ENCODE results near the gene LTBP3. TPM values are rescaled to one million over a fixed set of nuclear protein-coding genes. Genes with fewer than 3 reads are reported as not detected.

The LTBP3 gene
- total RNA-seq, 1 donor from 2014 or later: 25.0 TPM

- TF ChIP-seq CTCF (IDR thresholded peaks at IDR 0.05): no peak
- Mint-ChIP-seq H3K27me3 (no peaks in the 10 kb centered on the region), H3K27ac (no peak overlapping the region), H3K36me3 (ENCODE audit: low read depth) (no peaks in the 10 kb centered on the region), H3K9me3 (no peaks in the 10 kb centered on the region), H3K4me1 (peaks cover 69% of the 10 kb centered on the region), H3K4me3 (no peak overlapping the region)
- intact Hi-C loops (cut with micrococcal nuclease): no loop called here
- POLR2A ChIA-PET: interaction anchor here (0.6 to 26.3 kb wide), 8 partner anchors 14 to 539 kb away, joined by 4 to 1949 read pairs (median 26); partner anchors contain the start of genes DPF2, MALAT1 and NEAT1
- DNase-seq (no peak), ATAC-seq (ENCODE audit: low read depth) (no peak)
- CTCF ChIA-PET: interaction anchor here (0.9 kb wide), 1 partner anchor 56 kb away, joined by 3 read pairs; no protein-coding TSS in a partner anchor
Observed at GRCh38 chr11:65489706-65490320, 68.3 kb downstream of the LTBP3 start.

GRCh38 chr11:65489035-65489705 is 69.0 kb downstream of the LTBP3 start:
- ATAC-seq (ENCODE audit: low read depth) (no peak), DNase-seq (no peak)
- TF ChIP-seq CTCF (IDR thresholded peaks at IDR 0.05): no peak
- H3K9me3 Mint-ChIP-seq: no peaks in the 10 kb centered on the region
- no peak overlapping the region for H3K27ac Mint-ChIP-seq
- no peak overlapping the region for H3K4me3 Mint-ChIP-seq
- H3K4me1 Mint-ChIP-seq: peaks cover 63% of the 10 kb centered on the region
- ChIA-PET POLR2A (interaction anchor here (1.0 to 26.3 kb wide), 9 partner anchors 15 to 156 kb away, joined by 4 to 1949 read pairs (median 22); partner anchors contain the start of genes DPF2, MALAT1 and NEAT1), CTCF (interaction anchor here (0.9 to 2.5 kb wide), 2 partner anchors 10 to 55 kb away, joined by 3 to 11 read pairs; no protein-coding TSS in a partner anchor)
- no peaks in the 10 kb centered on the region for H3K27me3 Mint-ChIP-seq
- intact Hi-C loops (cut with micrococcal nuclease): no loop called here
- H3K36me3 Mint-ChIP-seq (ENCODE audit: low read depth): no peaks in the 10 kb centered on the region

Other genes with a start within 250 kb of the LTBP3 start
- gene CDC42EP2, start 243.5 kb downstream of the LTBP3 start, total RNA-seq: 0.18 and 0.83 TPM in 2 replicates
- 88.3 and 89.6 TPM in 2 replicates for gene DPF2, start 224.5 kb downstream of the LTBP3 start, total RNA-seq
- 1.4 and 1.6 TPM in 2 replicates for gene TIGD3, start 203.6 kb downstream of the LTBP3 start, total RNA-seq
- 11.4 and 12.3 TPM in 2 replicates for gene SLC25A45, start 175.7 kb downstream of the LTBP3 start, total RNA-seq
- gene FRMD8, start 171.7 kb downstream of the LTBP3 start, total RNA-seq: 68.6 and 70.6 TPM in 2 replicates
- 578 and 699 TPM in 2 replicates for gene NEAT1, start 135.6 kb downstream of the LTBP3 start, total RNA-seq
- 12,540 and 18,961 TPM in 2 replicates for gene MALAT1, start 59.3 kb downstream of the LTBP3 start, total RNA-seq
- gene SCYL1, start 33.3 kb downstream of the LTBP3 start, total RNA-seq: 70.0 and 75.7 TPM in 2 replicates
- 40.9 and 41.0 TPM in 2 replicates for gene ZNRD2, start 12.1 kb upstream of the LTBP3 start, total RNA-seq
- 19.1 and 21.6 TPM in 2 replicates for gene FAM89B, start 14.2 kb upstream of the LTBP3 start, total RNA-seq
- gene EHBP1L1, start 17.7 kb upstream of the LTBP3 start, total RNA-seq: 143 and 163 TPM in 2 replicates
- 1.0 and 1.1 TPM in 2 replicates for gene KCNK7, start 37.4 kb upstream of the LTBP3 start, total RNA-seq
- 72.1 and 89.6 TPM in 2 replicates for gene MAP3K11, start 55.9 kb upstream of the LTBP3 start, total RNA-seq
- 45.3 and 51.4 TPM in 2 replicates for gene PCNX3, start 57.4 kb upstream of the LTBP3 start, total RNA-seq
- 236 and 252 TPM in 2 replicates for gene SIPA1, start 79.7 kb upstream of the LTBP3 start, total RNA-seq
- 110 and 119 TPM in 2 replicates for gene RELA, start 104.6 kb upstream of the LTBP3 start, total RNA-seq
- 108 and 120 TPM in 2 replicates for gene KAT5, start 153.9 kb upstream of the LTBP3 start, total RNA-seq
- gene RNASEH2C, start 162.4 kb upstream of the LTBP3 start, total RNA-seq: 85.3 and 91.4 TPM in 2 replicates
- gene AP5B1, start 222.6 kb upstream of the LTBP3 start, total RNA-seq: 17.4 and 20.9 TPM in 2 replicates
- gene OVOL1, start 228.7 kb upstream of the LTBP3 start, total RNA-seq: 0.09 and 0.29 TPM in 2 replicates

Measured in activated B cell treated with CpG ODN at 0.5 μM for 24 hours (primary cell).